Pancreas (tissue), 10 donors: Measurements from ENCODE around the gene GATB. TPM values are rescaled to one million over a fixed set of nuclear protein-coding genes. Genes with fewer than 3 reads are reported as not detected.
A peak's percentile ranks its signal among the peaks of the same experiment; 100 is the strongest.

Experiments
- ATAC-seq, 4 donors: fragments of 200-7000 bp; cut with Tn5 transposase; one replicate each; pipeline versions ENCODE4 v1.8.0 to v1.9.1; 2020; ENCODE audit warnings: mild to moderate bottlenecking in 4 of 4, moderate library complexity in 4 of 4
- DNase-seq, 6 donors: peaks; one replicate each; pipeline ENCODE4 v3.0.0-alpha.2; 2020
- FAIRE-seq: peaks from 2 replicates; lab custom pipeline; 2012; peaks lifted over from hg19 to GRCh38; lab: Jason Lieb, UNC
- H3K27ac ChIP-seq, 4 donors: fragments of 200-600 bp; sonication (generic); 1 replicate in 3 of 4; 2 replicates in 1 of 4; pipeline versions ENCODE4 v1.5.0 to v1.8.0; 2020
- H3K27me3 ChIP-seq, 4 donors: fragments of 200-600 bp; one replicate each; pipeline ENCODE4 v1.8.0; 2021
- H3K36me3 ChIP-seq, 3 donors: fragments of 200-600 bp; sonication (generic) in 1 of 3; one replicate each; pipeline versions ENCODE4 v1.5.0 to v1.8.0; 2020 to 2021
- H3K4me1 ChIP-seq, 3 donors: fragments of 200-600 bp; one replicate each; pipeline ENCODE4 v1.8.0; 2021
- H3K4me3 ChIP-seq, 4 donors: fragments of 200-600 bp; sonication (generic) in 2 of 4; one replicate each; pipeline versions ENCODE4 v1.5.0 to v1.8.0; 2020 to 2021
- H3K9me3 ChIP-seq, 4 donors: fragments of 200-600 bp; one replicate each; pipeline ENCODE4 v1.8.0; 2021
- WGBS, 2 donors: extraction: QIAGEN DNeasy Blood & Tissue Kit; methylation state at CpG; one replicate each; pipeline ENCODE4 v1.1.7; 2013; 5-methylcytosine and 5-hydroxymethylcytosine counted together
- intact Hi-C, 3 donors: fragments of 100-400 bp; cut with DNase I; formaldehyde crosslinking; loops; one replicate each; pipeline versions ENCODE4 v1.11.1 to v1.14.2; 2022
- polyA plus RNA-seq, 2 donors: library from polyadenylated mRNA; stranded (reverse); fragments of 200-250 nt; gene quantifications; one replicate each; pipeline ENCODE4 v1.2.3, GENCODE V29; 2013
- total RNA-seq, 6 donors: library from RNA; stranded (reverse); fragmentation: NEBNext Ultra II Directional in 4 of 6; extraction: Animal tissue kit (Norgen Biotek cat#: 25700) in 4 of 6; gene quantifications; one replicate each; pipeline versions ENCODE4 v1.2.1 to v1.2.4, GENCODE V29; 2021 to 2023
- TF ChIP-seq, protein P1 (sequence below), 4 donors: fragments of 200-600 bp; sonication (generic) in 3 of 4; IDR thresholded peaks; one replicate each; pipeline versions ENCODE4 v1.5.0 to v1.8.0; 2021; ENCODE audit warnings: antibody characterized with exemption in 4 of 4
- donor health status: healthy with polysubstance abuse.
- donor health status: DM: no; HTN: no; CAD: no; lungs with moderate emphysema.
- donor health status: DM: no; HTN: no; CAD: no.
- donor health status: control.
- donor health status: control.
- donor health status: Bipolar disorder and iron deficiency.
- donor health status: DM: yes; HTN: yes; CAD: no.
- donor health status: DM: no; HTN: no; CAD: no.
- donor health status: DM: no; HTN: no; CAD: no.
- donor health status: DM: yes; HTN: yes; CAD: no.

GATB gene
- total and polyA plus RNA-seq, 8 donors = 1.8 to 10.0 (median 6.5) TPM

DNA sequence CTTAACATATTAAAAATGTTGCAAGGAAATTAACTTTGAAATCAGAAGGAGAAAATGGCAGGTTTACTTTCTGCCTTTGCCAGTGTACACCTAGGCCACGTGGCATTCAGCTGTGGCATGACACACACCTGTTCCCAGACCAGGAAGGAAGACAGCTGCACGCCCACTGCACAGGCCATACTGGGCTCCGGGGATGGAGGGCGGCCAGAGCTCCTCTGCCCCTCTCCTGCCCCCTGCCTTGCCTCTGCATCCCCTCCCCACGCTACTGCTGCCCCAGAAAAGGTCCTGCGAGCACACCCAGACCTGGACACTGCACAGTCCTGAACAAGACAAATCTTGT, 68.4 kb downstream of the GATB start:
- DNase-seq (no peak), ATAC-seq (peak in 1 of 4 donors; percentile 35), FAIRE-seq (no peak)
- H3K27me3 ChIP-seq = no peaks in the 10 kb centered on the region
- no peak overlapping the region for H3K27ac ChIP-seq
- no peaks in the 10 kb centered on the region for H3K36me3 ChIP-seq
- WGBS, 2 donors = 83 to 89% methylated on average over 6 of the region's 6 CpGs
- TF ChIP-seq, protein P1, sequence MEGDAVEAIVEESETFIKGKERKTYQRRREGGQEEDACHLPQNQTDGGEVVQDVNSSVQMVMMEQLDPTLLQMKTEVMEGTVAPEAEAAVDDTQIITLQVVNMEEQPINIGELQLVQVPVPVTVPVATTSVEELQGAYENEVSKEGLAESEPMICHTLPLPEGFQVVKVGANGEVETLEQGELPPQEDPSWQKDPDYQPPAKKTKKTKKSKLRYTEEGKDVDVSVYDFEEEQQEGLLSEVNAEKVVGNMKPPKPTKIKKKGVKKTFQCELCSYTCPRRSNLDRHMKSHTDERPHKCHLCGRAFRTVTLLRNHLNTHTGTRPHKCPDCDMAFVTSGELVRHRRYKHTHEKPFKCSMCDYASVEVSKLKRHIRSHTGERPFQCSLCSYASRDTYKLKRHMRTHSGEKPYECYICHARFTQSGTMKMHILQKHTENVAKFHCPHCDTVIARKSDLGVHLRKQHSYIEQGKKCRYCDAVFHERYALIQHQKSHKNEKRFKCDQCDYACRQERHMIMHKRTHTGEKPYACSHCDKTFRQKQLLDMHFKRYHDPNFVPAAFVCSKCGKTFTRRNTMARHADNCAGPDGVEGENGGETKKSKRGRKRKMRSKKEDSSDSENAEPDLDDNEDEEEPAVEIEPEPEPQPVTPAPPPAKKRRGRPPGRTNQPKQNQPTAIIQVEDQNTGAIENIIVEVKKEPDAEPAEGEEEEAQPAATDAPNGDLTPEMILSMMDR (IDR thresholded peaks at IDR 0.05) = no peak
- no peaks in the 10 kb centered on the region for H3K4me1 ChIP-seq
- intact Hi-C loops = no loop called here
- H3K9me3 ChIP-seq = no peaks in the 10 kb centered on the region
- H3K4me3 ChIP-seq = no peak overlapping the region

DNA sequence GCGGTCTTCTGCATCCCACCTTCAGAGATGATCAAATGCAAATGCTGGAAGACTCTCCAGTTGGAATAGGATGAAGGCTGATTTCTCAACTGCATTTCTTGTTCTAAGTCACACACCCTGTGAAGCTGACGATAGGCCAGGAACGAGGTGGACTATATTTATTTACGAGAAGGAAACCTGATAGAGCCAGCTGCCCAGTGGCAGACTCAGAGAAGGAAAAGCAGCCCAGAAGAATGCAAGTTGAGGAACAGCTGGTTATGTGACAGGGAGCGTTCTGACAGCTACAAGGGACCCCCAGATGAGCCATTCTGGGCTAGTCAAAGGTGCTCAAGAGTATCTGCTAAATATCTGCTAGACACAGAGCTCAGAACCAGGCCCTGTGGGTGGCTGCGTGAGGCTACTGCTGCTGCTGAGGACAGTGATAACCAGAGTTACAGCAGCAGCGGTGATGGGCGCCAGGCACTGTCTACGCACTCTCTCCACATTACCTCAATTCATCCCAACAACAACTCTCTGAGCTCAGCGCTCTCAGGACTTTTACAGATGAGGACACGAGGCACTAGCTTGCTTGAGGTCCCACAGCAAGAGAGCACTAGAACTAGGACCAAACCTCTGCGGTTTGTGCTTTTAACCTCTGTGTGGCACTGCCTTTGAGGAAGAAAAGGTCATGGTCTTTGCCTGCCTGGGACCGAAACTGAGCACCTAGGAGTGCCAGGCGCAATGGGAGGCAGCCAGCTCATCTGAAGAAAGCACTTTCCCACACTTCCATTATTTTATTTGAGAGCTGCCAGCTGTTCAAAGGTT, 69.0 kb downstream of the GATB start:
- no peaks in the 10 kb centered on the region for H3K27me3 ChIP-seq
- no peak overlapping the region for H3K4me3 ChIP-seq
- 83 to 89% methylated on average over 14 of the region's 14 CpGs for WGBS, 2 donors
- DNase-seq (no peak), FAIRE-seq (no peak), ATAC-seq (no peak)
- no peaks in the 10 kb centered on the region for H3K4me1 ChIP-seq
- no peaks in the 10 kb centered on the region for H3K9me3 ChIP-seq
- H3K36me3 ChIP-seq = no peaks in the 10 kb centered on the region
- intact Hi-C loops = no loop called here
- TF ChIP-seq, protein P1 (IDR thresholded peaks at IDR 0.05) = no peak
- no peak overlapping the region for H3K27ac ChIP-seq

DNA sequence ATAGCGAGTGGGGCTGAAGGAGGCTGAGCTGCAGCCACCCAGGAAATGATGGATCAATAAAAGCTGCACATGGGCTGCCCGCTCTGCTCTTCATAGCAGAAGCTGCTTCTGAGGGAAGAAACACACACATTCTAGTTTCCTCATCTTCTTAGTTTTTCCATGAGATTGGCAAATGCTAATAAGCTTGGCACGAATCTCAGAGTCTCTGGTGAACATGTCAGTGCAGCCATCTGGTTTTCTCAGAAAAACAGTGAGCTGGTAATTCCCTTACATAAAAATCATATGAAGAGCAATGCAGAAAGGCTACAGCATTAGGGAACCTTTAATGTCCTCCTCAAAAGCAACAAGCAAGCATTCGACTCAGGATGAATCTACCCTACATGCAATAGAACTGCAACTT, 69.9 kb downstream of the GATB start:
- no peak for FAIRE-seq
- Histone ChIP-seq H3K4me1 (no peaks in the 10 kb centered on the region), H3K4me3 (no peak overlapping the region), H3K36me3 (no peaks in the 10 kb centered on the region), H3K27me3 (no peaks in the 10 kb centered on the region), H3K27ac (no peak overlapping the region), H3K9me3 (no peaks in the 10 kb centered on the region)
- no peak for ATAC-seq
- WGBS, 2 donors = 75 to 81% methylated on average over 4 of the region's 4 CpGs
- no peak for DNase-seq
- TF ChIP-seq, protein P1 (IDR thresholded peaks at IDR 0.05) = no peak
- intact Hi-C loops = no loop called here

DNA sequence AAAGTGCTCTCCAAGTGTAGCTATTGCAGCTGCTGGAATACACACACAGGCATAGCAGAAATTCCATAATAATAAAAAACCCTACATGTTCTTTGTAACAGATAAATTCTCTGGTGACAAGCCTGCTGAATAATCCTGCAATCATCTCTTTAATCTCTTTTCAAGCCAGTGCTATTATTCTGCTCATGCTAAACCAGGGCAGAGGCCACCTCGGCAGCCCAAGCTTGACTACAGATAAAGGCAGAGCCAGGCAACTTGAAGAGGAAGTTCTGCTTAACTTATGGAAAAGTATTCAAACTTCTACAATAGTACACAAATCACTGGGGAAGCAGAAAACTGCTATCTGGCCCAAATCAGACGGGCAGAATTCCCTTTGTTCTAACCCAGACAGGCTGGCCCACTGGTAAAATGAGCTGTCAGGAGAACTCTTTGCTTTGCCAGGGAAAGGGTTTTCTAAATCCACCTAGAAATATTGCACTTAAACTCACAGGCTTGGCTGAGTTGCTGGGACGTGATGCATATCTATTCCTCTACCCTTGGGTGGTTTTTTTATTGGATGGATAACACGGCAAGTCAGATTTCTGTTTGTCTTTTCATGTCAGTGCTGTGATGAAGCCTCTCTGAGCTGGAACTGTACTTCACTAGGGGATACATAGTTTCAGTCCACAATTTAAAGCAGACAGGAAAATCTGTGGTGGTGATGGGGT, 70.5 kb downstream of the GATB start:
- Histone ChIP-seq H3K27me3 (no peaks in the 10 kb centered on the region), H3K4me1 (no peaks in the 10 kb centered on the region), H3K4me3 (no peak overlapping the region), H3K9me3 (no peaks in the 10 kb centered on the region), H3K27ac (no peak overlapping the region), H3K36me3 (no peaks in the 10 kb centered on the region)
- FAIRE-seq (no peak), ATAC-seq (peak in 1 of 4 donors; percentile 50), DNase-seq (no peak)
- 70 to 76% methylated on average over 4 of the region's 4 CpGs for WGBS, 2 donors
- intact Hi-C loops = no loop called here
- TF ChIP-seq, protein P1 (IDR thresholded peaks at IDR 0.05) = no peak
